ENCODE data around the gene WDFY3.

- TF ChIP-seq, protein P1, sequence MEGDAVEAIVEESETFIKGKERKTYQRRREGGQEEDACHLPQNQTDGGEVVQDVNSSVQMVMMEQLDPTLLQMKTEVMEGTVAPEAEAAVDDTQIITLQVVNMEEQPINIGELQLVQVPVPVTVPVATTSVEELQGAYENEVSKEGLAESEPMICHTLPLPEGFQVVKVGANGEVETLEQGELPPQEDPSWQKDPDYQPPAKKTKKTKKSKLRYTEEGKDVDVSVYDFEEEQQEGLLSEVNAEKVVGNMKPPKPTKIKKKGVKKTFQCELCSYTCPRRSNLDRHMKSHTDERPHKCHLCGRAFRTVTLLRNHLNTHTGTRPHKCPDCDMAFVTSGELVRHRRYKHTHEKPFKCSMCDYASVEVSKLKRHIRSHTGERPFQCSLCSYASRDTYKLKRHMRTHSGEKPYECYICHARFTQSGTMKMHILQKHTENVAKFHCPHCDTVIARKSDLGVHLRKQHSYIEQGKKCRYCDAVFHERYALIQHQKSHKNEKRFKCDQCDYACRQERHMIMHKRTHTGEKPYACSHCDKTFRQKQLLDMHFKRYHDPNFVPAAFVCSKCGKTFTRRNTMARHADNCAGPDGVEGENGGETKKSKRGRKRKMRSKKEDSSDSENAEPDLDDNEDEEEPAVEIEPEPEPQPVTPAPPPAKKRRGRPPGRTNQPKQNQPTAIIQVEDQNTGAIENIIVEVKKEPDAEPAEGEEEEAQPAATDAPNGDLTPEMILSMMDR (IDR thresholded peaks at IDR 0.05) = no peak
- TF ChIP-seq POLR2A (IDR thresholded peaks at IDR 0.05) = no peak
These were observed 39.4 kb upstream of the WDFY3 start for GRCh38 chr4:85005865-85006377.

Data from Peyer's patch (tissue), 4 donors.